SKM-1 (cell line): Measurements from ENCODE around the gene PAK1.

Experiments
- DNase-seq: peaks from one replicate; lab custom pipeline; 2025; ENCODE audit not compliant: unreplicated experiment; lab: John Stamatoyannopoulos, UW

Gene PAK1

DNA sequence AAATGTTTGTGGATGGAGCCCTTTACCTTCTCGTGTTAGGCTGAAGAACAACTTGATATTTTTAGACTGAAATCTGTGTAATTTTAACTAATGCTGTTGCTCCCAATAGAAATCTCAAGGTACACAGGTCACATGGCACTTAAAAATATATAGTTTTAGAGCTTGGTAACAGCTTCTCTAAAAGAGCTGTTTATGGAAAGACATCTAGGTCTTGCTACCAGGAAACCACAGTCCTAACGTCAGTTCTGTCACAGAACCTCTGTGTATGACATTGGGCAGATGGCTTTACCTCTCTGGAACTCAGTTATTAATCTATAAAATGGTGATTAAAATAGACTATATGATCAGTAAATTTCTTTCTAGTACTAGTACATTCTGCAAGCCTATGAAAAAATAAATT is 35.4 kb downstream of the PAK1 start:
- DNase-seq, result no peak

DNA sequence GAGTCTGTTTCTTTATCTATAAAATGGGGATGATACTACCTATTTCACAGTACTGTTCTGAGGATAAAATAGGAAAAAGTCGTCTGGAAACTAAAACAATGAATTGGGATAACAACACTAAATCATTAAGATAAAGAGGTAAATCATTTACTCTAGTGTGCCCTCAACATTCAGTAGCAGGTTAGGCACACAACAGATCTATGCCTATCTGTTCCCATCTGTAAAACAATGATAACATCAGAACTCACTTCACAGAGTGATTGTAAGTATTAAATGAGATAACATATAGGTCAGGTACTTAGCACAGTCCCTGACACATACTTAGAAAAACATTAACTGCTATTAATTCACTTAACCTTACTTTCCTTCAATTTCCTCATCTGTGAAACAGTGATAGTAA is 36.9 kb downstream of the PAK1 start:
- DNase-seq, result no peak

DNA sequence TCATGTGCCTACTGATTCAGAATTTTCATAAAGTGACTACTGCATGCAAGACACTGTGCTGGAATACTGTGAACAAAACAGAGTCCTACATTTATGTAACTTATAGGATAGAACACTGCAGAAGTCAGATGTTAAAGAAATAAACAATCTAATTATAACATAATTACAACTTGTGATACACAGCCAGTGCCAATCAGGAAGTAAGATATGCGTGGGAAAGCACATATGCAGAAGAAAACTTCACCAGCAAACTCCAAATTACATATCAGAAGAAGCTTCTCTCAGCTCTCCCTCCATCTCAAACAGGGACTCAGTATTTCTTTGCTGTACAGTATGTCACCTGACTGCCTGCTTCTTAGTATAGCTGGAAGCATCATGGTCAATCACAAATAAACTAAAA is 37.4 kb downstream of the PAK1 start:
- no peak for DNase-seq

DNA sequence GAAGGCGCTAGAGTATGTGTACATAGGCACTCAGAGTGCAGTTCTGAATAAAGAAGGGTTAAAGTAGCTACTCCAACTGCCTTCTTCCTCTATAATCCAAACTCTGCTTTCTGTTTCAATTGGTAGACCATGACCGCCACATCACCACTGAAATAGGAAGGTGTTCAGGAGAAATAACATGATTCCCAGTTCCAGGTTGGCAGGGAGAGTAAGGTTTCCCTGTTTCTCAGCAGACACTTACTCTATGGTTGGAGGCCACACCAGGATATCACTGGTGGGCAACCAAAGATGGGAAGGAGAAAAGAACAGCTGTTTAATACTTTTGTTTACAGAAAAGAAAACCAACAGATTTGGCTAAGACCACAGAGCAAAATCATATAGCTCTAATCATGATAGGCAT is 37.9 kb downstream of the PAK1 start:
- no peak for DNase-seq

DNA sequence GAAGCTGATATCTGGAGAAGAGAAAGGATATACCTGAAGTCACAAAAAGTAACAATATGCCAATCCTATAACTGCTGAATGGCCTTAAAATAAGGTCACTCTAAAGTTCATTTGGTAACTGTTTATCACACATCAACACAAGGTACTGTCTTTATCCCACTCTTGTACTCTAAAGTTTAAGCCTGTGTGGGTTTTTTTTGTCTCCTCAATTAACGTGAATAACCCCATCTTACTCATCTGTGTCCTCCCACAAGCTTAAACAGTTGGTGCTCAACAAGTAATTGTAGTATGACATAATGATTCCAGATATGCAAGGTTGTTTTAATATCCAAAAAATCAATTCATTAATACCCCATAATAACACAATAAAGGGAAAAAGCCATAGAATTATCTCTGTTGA is 42.1 kb downstream of the PAK1 start:
- no peak for DNase-seq

DNA sequence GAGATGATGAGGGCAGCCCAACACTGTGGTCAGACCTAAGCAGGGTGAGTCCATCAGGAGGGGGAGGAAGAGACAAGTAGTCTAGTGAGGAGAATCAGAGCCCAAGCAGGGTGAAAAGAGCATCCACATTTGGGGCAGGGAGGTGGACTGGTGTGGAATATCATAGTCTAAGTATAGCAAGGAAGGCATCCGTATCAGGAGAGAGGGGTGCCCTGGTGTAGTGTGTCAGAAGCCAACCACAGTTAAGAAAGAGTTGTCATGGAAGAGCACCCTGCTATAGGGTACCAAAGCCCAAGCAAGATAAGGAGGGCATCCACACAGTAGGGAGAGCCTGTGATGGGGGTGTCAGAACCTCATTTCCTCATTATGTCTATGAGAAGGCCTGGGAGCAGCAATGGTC is 45.3 kb downstream of the PAK1 start:
- DNase-seq, result no peak

DNA sequence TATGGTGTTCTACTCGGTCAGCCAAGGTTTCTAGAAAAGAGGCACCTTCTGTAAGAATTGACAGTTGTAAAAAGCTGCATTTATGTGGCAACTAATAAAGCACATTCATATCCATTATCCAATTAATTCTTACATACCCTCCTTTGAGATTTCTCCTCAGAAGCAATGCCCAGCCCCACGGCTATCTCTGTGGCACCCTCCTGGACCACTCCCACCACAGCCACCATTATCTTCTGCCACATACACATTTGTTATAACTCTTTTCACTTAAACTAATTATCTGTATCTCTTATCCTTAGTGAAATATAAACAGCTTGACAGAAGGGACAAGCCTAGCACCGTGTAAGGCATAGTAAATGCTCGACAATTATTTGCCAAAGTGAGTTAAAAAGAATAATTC is 48.5 kb downstream of the PAK1 start:
- DNase-seq, result no peak

DNA sequence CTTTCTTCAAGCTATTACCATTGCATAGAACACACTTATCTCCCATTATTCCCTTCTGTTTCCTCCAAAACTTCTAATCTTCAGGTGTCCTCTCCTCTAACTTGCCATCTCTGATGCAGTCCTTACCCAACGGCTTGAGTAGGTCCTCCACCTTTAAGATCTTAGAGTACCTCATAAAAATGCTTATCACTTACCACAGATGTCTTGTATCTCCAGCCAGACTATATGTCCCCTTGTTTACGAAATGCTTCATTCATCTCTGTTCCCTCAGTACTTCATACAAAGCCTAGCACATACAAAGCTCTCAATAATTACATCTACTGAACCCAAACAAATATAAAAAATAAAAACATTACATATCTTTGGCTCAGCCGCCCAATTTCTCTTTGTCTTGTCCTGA is 49.2 kb downstream of the PAK1 start:
- no peak for DNase-seq

DNA sequence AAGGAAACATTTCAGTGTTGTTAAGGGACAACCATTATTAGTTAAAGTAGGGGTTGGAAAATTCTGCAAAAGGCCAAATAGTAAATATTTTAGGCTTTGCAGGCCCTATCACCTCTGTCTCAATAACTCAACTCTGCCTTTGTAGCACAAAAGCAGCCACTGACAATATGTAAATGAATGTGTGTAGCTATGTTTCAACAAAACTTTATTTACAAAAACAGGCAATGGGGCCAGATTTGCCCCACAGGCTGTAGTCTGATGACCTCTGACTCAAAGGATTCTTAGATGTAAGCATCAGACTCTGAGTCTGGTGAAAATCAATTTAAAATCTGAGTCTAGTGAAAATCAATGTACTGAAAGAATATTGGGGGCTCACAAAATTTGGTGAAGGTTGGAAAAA is 50.3 kb downstream of the PAK1 start:
- no peak for DNase-seq

DNA sequence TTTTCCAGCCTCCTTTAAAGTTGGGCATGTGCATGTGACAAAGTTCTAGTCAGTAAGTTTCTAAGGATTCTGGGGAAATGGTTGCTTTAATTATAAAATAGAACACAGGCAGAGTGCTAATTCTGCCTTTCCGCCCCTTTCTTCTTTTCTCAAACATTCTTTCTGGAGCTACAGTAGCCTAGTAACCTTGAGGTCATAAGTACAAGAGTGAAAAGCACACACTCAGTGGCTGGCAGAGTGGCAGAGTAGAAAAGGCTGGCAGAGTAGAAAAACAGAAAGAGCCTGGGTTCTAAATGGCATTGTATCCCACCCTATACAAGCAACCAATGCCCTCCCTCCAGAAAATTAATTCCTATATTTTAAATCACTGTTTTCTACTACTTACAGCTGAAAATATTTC is 51.2 kb downstream of the PAK1 start:
- DNase-seq, result no peak

DNA sequence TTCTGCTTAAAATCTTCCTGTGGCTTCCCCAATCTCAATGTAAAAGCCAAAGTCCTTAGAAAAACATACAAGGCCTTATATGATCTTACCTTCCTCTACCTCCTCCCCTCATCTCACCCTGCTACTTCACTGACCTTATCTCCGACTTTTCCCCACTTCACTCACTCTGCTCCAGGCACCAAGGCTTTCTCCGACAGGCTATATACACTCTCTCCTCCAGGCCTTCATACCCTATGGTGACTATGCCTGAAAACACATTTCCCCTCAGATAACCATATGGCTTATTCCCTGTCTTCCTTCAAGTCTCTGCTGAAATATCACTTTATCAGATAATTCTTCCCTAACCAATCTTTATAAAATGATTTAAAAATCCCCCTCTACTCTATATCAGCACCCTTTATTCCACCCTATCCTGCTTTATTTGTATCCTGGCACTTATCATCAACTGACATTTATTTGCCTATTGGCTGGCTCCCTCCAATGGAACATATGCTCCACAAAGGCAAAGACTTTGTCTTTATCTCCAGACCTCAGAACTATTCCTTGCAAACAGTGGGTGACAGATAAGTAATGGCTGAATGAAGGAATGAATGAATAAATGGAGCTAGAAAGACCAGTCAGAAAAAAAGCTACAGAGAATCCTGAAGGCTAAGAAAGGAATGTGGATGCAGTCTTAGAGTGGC is 52.7 kb downstream of the PAK1 start:
- DNase-seq, result no peak

DNA sequence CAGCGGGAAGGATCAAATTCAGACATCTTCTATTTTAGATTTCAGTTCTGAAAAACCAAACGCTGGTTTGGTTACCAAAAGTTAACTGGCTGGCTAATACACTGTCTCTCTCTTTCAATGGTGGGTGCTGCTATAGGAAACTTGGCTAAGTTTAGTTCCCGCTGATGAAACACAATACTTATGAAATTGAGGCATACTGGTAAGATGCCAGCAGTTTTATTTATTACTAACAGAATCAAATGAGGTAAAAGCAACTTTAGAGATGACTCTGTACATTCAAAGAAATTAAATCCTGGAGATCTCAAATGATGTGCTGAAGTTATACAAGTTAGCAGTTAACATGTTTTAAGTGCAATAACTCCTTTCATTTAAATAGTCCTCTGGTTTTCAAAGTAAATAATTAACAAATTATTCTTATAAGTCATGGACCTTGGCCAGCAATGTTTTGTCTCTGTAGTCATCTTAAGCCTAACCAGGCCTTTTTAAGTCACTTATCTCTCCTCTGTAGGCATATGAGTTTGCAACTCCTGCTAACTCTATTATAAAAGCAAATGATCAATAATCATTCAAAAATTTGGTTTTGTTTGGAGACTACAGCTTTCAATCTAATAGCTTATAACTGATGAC is 54.8 kb downstream of the PAK1 start:
- peak; percentile 81 for DNase-seq

DNA sequence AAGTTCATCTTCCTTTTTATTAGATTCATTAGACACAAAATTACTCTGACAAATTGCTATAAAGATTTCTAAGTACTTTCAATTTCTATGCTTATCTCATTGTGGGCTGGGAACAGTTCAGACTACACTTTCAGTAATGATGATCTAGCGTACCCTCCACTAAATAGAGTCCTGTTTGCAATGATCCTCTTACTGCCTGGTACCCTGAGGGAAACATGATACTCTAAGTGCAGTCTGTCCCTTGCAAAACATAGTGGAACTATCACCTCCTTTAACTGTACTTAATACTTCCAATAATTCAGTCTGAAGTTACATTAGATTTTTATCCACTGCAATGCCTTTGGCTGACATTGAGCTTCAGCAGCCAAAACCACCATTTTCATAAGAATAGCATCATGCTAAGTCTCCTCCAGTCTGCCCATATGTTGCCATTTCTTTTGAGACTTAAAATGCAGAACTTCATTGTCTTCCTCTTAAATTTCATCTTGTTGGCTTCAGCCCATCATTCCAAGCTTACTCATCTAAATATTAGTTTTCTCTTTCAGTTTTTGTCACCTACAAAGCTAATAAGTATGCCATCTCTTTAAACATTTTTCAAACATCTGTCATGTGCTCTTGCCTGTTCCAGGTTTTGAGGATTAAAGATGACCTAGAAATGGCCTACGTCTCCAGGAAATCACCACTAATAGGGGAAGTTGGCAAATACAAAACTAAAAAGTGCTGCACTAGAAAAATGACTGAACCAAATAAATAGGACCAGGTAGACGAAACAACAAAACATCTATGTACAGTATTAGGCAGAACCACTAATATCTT is 55.5 kb downstream of the PAK1 start:
- DNase-seq, result peak; percentile 81

DNA sequence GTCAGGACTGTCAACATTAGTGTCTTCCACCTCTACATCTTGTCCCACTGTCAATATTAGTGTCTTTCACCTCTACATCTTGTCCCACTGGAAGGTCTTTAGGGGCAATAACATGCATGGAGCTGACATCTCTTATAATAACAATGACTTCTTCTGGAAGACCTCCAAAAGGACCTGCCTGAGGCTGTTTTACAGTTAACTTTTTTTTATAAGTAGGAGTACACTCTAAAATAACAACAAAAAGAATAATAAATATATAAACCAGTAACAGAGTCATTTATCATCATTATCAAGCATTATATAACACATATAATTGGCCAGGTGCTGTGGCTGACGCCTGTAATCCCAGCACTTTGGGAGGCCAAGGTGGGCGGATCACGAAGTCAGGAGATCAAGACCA is 57.5 kb downstream of the PAK1 start:
- no peak for DNase-seq

DNA sequence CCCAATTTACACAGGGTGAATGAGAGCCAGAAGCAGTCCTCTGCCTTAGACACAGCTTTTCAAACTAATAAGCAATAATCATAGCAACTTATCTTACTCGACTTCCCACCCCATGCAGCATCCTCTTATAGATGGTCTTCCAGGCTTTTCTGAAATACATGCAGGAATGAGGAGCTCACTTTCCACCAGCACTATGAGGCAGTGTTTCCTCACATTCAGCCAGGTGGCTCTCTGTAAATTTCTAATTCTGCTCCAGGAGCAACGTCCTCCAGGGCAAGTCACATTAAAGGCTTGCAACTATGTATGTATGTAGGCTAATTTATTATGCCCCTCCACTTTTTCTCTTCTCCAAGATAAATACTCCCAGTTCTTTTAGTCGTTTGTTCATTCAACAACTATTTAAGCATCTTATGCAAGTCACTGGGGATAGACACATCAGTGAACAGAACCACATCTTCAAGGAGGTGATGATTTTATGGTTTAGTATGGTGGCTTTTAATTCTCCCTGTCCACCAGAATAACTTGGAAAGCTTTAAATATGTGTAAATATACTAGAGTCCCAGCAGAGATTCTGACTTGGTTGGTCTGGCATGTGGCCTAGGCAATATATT is 59.9 kb downstream of the PAK1 start:
- no peak for DNase-seq

DNA sequence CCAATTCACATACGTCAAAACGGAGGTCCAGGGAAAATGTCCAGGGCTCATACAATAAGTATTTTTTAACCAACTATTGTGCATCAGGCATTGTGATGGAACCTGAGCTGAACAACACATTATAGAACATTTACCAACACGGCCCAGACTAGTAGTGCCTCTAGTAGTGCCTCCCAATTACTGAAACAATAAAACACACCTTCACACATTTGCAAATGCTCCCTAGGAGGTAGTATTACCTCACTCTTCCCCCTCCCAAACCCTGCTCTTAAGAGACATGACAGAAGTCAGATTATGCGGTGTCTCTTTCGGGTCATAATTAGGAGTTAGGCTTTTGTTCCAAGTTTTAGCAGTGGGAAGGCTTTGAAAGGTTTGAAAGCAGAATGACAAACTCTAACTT is 61.1 kb downstream of the PAK1 start:
- DNase-seq, result no peak

DNA sequence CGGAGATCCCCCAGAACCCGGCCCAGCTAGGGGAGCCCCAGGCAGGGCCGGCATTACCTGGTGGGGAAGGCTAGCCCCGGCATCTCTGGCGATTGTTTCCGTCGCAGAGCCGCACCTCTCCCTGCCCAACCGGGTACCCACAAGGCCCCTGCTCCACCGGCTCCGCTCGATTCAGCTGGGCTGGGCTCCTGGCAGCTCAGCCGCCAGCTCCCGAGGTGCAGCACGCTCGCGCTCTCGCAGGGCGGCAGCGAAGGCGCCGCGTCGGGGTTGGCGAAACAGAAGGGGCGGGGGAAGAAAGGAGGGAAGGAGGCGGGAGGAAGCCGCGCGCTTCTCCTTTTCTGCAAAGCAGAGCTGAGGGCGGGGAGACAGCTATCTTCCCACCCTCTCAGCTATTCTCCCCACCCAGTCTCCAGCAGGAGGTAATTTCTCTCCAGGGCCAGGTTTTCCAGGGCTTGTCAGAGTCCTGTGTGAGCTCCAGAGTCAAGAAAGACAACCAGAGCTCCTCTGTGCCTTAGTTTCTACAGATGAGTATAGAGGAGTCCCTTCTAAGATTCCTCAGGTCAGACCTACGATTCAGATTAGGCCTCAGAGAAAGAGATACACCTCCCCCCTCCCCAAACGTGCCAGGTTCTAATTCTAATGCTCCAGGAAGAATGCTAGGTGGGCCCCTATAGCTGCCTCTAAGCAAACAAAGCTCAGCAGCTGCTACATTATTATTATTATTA is 62.0 kb downstream of the PAK1 start:
- DNase-seq, result peak; percentile 73

DNA sequence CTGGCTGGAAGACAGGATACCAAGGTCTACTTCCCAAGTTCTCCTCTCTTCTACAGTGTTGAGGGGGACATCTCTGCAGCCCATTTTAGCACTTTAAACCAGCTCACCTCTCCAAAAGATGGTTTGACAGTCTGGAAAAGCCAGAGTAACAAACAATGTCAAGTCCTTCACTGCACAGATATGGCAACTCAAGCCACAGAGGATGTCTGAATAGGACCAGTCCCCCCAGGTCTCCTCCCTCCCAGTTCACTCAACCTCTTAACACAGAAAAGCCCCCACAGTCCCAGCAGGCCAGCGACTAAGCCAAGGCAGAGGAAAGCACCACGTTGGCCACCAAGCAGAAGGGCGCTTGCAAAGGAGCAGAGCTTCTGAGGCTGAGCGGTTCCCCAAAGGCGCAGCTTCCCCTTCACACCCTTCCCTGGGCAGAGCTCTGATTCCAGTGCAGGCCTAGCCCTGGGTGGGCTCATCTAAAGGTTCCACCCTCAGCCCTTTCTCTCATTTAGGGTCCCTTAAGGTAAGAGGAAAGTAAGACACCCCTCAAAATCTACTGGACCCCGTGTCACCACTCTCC is 62.7 kb downstream of the PAK1 start:
- peak; percentile 23 for DNase-seq

DNA sequence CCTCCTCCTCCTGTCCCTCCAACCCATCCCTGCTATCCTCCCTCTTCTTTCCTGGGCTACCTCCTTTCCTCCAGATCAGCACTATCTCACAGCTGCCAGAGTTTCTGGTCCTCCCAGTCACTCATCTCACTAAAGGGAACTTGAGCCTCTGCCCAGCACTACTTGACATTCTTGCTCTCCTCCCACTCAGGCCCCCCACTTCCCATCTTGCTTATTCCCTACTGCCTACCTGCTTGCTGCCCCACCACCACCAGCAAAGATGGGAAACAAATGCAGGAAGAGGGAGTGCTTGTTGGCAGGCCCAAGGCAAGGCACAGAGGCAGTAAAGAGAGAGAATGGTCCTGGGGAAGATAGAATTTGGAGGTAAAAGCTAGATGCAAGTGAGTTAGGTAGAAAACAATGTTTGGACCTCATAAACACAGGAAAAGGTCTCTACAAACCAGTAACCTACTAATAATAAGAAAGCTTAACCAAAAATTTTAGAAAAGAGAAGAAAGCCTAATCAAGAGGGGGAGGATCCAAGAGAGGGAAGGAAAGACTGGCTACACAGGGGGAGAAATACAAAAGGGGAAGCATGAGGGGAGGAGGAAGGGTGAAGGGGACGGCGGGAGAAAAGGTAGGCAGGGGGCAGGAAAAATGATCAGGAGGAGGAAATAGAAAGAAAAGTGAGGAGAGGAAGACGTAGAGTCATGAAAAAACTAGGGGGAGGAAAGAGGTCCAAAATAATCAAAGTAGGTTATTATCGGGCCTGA is 63.6 kb downstream of the PAK1 start:
- peak; percentile 21 for DNase-seq

DNA sequence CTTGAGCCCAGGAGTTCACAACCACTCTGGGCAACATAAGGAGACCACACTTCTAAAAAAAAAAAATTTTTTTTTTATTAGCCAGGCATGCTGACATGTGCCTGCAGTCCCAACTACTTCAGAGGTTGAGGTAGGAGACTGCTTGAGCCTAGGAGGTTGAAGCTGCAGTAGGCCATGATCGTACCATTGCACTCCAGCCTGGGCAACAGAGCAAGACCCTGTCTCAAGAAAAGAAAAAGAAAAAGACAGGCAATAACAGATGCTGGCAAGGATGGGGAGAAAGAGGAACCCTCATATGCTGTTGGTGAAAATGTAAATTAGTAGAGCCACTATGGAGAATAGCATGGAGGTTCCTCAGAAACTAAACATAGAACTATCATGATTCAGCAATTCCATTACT is 64.8 kb downstream of the PAK1 start:
- DNase-seq, result no peak
